K562 (cell line): ENCODE results near the gene EIF2AK2. TPM values are rescaled to one million over a fixed set of nuclear protein-coding genes. Genes with fewer than 3 reads are reported as not detected.

ENCODE experiments used
- CBFB ChIP-seq: sonication (generic); formaldehyde crosslinking; IDR thresholded peaks from 2 replicates; pipeline ENCODE4 v1.4.0; 2020; ENCODE audit warnings: mild to moderate bottlenecking, missing genetic modification reagents
- EHMT2 ChIP-seq: fragments of 450-650 bp; IDR thresholded peaks from 2 replicates; pipeline ENCODE4 v1.6.1; 2018; ENCODE audit warnings: antibody characterized with exemption
- HCFC1 ChIP-seq: IDR thresholded peaks from 2 replicates; pipeline ENCODE4 v1.6.1; 2012; ENCODE audit warnings: low read depth, low read length, improper control_type of control experiment
- HOXB6 ChIP-seq: fragments of 250-450 bp; sonication (Bioruptor Pico); IDR thresholded peaks from 2 replicates; pipeline ENCODE4 v1.5.1; 2022; ENCODE audit warnings: mild to moderate bottlenecking, borderline replicate concordance
- JUND ChIP-seq, 2 experiments: IDR thresholded peaks; 2 replicates in 1 of 2; 3 replicates in 1 of 2; pipeline ENCODE4 v1.6.1; 2011; ENCODE audit warnings: borderline replicate concordance in 2 of 2, low read depth in 2 of 2, low read length in 2 of 2, improper control_type of control experiment in 1 of 2, missing biosample characterization in 1 of 2, missing genetic modification characterization in 1 of 2, missing genetic modification reagents in 1 of 2
- KDM5B ChIP-seq: fragments of 200-600 bp; sonication (generic); IDR thresholded peaks from 2 replicates; pipeline ENCODE4 v1.6.1; 2012; ENCODE audit warnings: low read depth, mild to moderate bottlenecking, moderate library complexity, low read length, control low read depth, inconsistent platforms; ENCODE audit not compliant: insufficient replicate concordance
- NRF1 ChIP-seq, 2 experiments: fragments of 450-650 bp; IDR thresholded peaks in 1 of 2; conservative IDR thresholded peaks in 1 of 2; 2 replicates each; pipeline ENCODE4 v1.6.1; 2014; ENCODE audit warnings: mild to moderate bottlenecking in 2 of 2
- TCF7 ChIP-seq: sonication (generic); IDR thresholded peaks from 2 replicates; pipeline ENCODE4 v1.6.1; 2016; ENCODE audit warnings: antibody characterized with exemption, borderline replicate concordance
- YY1 ChIP-seq, 3 experiments: IDR thresholded peaks; 2 replicates each; pipeline ENCODE4 v1.6.1; 2011; ENCODE audit warnings: low read length in 2 of 3, mild to moderate bottlenecking in 2 of 3, moderate library complexity in 2 of 3, borderline replicate concordance in 1 of 3, control low read depth in 1 of 3, low read depth in 1 of 3; ENCODE audit not compliant: insufficient read depth in 3 of 3, insufficient replicate concordance in 2 of 3, control insufficient read depth in 1 of 3, insufficient read length in 1 of 3; ENCODE audit errors: extremely low read depth in 1 of 3
- polyA plus RNA-seq, 8 experiments: library from polyadenylated mRNA; depleted of rRNA in 4 of 8; stranded (reverse) in 5 of 8; unstranded in 3 of 8; fragments of >200 nt; fragmentation: Nextera tagmentation in 2 of 8; fragmentation: Illumina TruSeq in 1 of 8; extraction: Ambion mirVana in 2 of 8; extraction: Trizol in 1 of 8; gene quantifications; 2 replicates each; pipeline versions ENCODE4 v1.2.1 to v1.2.3, GENCODE V29; 2011 to 2014; ENCODE audit warnings: inconsistent platforms in 1 of 8, missing spikeins in 1 of 8
- total RNA-seq, 7 experiments: library from RNA; depleted of rRNA in 6 of 7; stranded (reverse); fragments of >200 nt in 6 of 7; fragmentation: Illumina TruSeq in 2 of 7; extraction: Trizol in 2 of 7; gene quantifications; 2 replicates each; pipeline versions ENCODE4 v1.2.1 to v1.2.3, GENCODE V29; 2011 to 2021; ENCODE audit warnings: low replicate concordance in 1 of 7
- TF ChIP-seq, protein P1 (sequence below): fragments of 250-450 bp; sonication (Bioruptor Pico); IDR thresholded peaks from 2 replicates; pipeline ENCODE4 v1.8.0; 2021; ENCODE audit warnings: moderate library complexity, mild to moderate bottlenecking, inconsistent platforms
- TF ChIP-seq, protein P2 (sequence below), 2 experiments: fragments of 200-800 bp in 1 of 2; sonication (Bioruptor generic) in 1 of 2; sonication (generic) in 1 of 2; formaldehyde crosslinking in 1 of 2; IDR thresholded peaks in 1 of 2; conservative IDR thresholded peaks in 1 of 2; 2 replicates each; pipeline versions ENCODE4 v1.5.0 to v1.6.1; 2016 to 2020; ENCODE audit warnings: missing compliant biosample characterization in 1 of 2, missing genetic modification characterization in 1 of 2, missing genetic modification reagents in 1 of 2
- TF ChIP-seq, protein P3 (sequence below), 2 experiments: fragments of 450-650 bp; conservative IDR thresholded peaks; 2 replicates each; pipeline ENCODE4 v1.6.1; 2017; ENCODE audit warnings: mild to moderate bottlenecking in 2 of 2, moderate library complexity in 2 of 2
- TF ChIP-seq, protein P4 (sequence below): fragments of 150-350 bp; IDR thresholded peaks from 2 replicates; pipeline ENCODE4 v1.6.1; 2014; ENCODE audit warnings: low read depth, mild to moderate bottlenecking, low read length, borderline replicate concordance
- TF ChIP-seq, protein P5 (sequence below): fragments of 250-450 bp; sonication (Bioruptor Pico); IDR thresholded peaks from 2 replicates; pipeline ENCODE4 v1.5.1; 2021; ENCODE audit warnings: mild to moderate bottlenecking

EIF2AK2 gene
- total and polyA plus RNA-seq, 9 of the 15 experiments (the other 6 are each of a cell fraction or from before 2014, with no cell fraction given): 3.8 to 19.5 (median 13.3) TPM

DNA sequence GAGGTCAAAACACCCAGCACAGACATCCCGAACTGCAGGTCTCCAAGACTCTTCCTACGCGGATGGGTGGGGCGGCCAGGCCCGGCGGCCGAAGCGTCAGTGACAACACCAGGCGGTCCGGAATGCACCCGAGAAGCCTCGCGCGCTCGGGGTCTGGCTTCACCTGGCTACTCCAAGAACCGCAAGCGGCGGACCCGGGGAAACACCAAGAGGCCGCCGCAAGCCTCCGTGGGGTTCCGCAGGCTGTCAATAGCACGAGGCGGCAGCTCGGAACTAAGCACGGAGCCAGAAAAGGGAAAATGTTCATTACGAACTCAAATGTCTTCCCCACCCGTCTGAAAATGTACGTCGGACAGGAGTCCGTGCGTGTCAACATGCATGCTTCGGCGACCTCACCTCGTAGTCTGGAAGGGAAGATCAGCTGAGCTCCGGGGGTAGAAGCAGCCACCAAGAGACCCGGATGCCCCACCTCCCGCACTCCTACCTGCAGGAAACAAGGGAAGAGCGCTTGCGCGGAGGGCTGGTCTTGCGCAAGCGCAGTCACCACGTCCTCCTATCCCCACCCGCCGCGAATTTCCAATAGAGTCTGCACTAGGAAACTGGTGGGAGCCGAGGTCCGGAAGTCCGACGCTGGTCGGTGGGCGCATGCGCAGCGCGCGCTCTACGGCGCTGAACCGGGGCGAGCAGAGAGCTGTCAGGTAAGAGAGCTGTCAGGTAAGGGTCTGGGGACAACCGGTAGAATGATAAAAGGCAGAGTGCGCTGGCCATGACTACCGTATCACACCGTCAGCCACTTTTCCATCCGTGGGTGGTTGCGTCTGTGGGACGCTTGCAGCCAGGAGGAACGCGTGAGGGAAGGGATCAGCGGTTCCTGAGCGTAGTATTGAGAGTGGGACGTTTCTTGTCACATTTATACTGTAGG is 72.6 kb downstream of the EIF2AK2 start, which contains the start of the genes GPATCH11 and HEATR5B (continued):
- TF ChIP-seq, protein P1, sequence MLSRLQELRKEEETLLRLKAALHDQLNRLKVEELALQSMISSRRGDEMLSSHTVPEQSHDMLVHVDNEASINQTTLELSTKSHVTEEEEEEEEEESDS (CRISPR knock-in tag): no peak
- TF ChIP-seq CBFB (CRISPR knock-in tag): peak; percentile 33; the same call in 1 of the 2 replicates
- peak; percentile 32; the same call in 1 of the 2 replicates for TF ChIP-seq JUND (IDR thresholded peaks at IDR 0.05; ENCODE audit: borderline replicate concordance, low read depth, low read length)
- no peak for TF ChIP-seq JUND (tag; IDR thresholded peaks at IDR 0.05; ENCODE audit: borderline replicate concordance, low read depth, low read length)
- TF ChIP-seq, protein P2, sequence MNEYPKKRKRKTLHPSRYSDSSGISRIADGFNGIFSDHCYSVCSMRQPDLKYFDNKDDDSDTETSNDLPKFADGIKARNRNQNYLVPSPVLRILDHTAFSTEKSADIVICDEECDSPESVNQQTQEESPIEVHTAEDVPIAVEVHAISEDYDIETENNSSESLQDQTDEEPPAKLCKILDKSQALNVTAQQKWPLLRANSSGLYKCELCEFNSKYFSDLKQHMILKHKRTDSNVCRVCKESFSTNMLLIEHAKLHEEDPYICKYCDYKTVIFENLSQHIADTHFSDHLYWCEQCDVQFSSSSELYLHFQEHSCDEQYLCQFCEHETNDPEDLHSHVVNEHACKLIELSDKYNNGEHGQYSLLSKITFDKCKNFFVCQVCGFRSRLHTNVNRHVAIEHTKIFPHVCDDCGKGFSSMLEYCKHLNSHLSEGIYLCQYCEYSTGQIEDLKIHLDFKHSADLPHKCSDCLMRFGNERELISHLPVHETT (CRISPR knock-in tag; conservative IDR thresholded peaks at IDR 0.05 in 1 of 2, IDR thresholded peaks at IDR 0.05 in 1 of 2): no peak
- no peak for TF ChIP-seq HOXB6 (CRISPR knock-in tag)
- TF ChIP-seq NRF1 (conservative IDR thresholded peaks at IDR 0.05 in 1 of 2, IDR thresholded peaks at IDR 0.05 in 1 of 2): peak; percentile 99
- TF ChIP-seq TCF7: no peak
- no peak for TF ChIP-seq EHMT2
- TF ChIP-seq HCFC1: 0 out of 2 replicates have a peak, but pooled peaks have one; percentile 4
- TF ChIP-seq KDM5B: peak; percentile 64
- peak in 1 of 3 experiments; percentile 43 for TF ChIP-seq YY1 (IDR thresholded peaks at IDR 0.05; ENCODE audit: borderline replicate concordance in 1 of 3, control insufficient read depth in 1 of 3, extremely low read depth in 1 of 3, insufficient read depth in 3 of 3, insufficient read length in 1 of 3, insufficient replicate concordance in 2 of 3, low read depth in 1 of 3, low read length in 2 of 3)
- TF ChIP-seq, protein P3, sequence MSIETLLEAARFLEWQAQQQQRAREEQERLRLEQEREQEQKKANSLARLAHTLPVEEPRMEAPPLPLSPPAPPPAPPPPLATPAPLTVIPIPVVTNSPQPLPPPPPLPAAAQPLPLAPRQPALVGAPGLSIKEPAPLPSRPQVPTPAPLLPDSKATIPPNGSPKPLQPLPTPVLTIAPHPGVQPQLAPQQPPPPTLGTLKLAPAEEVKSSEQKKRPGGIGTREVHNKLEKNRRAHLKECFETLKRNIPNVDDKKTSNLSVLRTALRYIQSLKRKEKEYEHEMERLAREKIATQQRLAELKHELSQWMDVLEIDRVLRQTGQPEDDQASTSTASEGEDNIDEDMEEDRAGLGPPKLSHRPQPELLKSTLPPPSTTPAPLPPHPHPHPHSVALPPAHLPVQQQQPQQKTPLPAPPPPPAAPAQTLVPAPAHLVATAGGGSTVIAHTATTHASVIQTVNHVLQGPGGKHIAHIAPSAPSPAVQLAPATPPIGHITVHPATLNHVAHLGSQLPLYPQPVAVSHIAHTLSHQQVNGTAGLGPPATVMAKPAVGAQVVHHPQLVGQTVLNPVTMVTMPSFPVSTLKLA (conservative IDR thresholded peaks at IDR 0.05): peak; percentile 83 to 92
- TF ChIP-seq, protein P4, sequence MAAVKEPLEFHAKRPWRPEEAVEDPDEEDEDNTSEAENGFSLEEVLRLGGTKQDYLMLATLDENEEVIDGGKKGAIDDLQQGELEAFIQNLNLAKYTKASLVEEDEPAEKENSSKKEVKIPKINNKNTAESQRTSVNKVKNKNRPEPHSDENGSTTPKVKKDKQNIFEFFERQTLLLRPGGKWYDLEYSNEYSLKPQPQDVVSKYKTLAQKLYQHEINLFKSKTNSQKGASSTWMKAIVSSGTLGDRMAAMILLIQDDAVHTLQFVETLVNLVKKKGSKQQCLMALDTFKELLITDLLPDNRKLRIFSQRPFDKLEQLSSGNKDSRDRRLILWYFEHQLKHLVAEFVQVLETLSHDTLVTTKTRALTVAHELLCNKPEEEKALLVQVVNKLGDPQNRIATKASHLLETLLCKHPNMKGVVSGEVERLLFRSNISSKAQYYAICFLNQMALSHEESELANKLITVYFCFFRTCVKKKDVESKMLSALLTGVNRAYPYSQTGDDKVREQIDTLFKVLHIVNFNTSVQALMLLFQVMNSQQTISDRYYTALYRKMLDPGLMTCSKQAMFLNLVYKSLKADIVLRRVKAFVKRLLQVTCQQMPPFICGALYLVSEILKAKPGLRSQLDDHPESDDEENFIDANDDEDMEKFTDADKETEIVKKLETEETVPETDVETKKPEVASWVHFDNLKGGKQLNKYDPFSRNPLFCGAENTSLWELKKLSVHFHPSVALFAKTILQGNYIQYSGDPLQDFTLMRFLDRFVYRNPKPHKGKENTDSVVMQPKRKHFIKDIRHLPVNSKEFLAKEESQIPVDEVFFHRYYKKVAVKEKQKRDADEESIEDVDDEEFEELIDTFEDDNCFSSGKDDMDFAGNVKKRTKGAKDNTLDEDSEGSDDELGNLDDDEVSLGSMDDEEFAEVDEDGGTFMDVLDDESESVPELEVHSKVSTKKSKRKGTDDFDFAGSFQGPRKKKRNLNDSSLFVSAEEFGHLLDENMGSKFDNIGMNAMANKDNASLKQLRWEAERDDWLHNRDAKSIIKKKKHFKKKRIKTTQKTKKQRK: no peak
- TF ChIP-seq, protein P5, sequence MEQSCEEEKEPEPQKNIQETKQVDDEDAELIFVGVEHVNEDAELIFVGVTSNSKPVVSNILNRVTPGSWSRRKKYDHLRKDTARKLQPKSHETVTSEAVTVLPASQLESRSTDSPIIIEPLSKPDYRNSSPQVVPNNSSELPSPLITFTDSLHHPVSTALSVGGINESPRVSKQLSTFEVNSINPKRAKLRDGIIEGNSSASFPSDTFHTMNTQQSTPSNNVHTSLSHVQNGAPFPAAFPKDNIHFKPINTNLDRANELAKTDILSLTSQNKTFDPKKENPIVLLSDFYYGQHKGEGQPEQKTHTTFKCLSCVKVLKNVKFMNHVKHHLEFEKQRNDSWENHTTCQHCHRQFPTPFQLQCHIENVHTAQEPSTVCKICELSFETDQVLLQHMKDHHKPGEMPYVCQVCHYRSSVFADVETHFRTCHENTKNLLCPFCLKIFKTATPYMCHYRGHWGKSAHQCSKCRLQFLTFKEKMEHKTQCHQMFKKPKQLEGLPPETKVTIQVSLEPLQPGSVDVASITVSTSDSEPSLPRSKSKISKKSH (CRISPR knock-in tag): no peak
